ENCODE data around the gene PTPRB. TPM values are rescaled to one million over a fixed set of nuclear protein-coding genes. Genes with fewer than 3 reads are reported as not detected.

PTPRB gene
- under 0.01 and 0.09 TPM in 2 replicates for total RNA-seq

GRCh38 chr12:70637303-70638085 lies at the start of gene PTPRB:
PTPRB (minus strand) TSS chr12:70637429; CDS start chr12:70637395, 34 bp downstream.

